SIG-M5 (cell line): ENCODE results near the gene FOXA3.
"Not testable (repeated sequence)": the region's sequence is repeated elsewhere in the genome, so short reads cannot be mapped to it uniquely, and the experiment has no call there.

Experiments used
- DNase-seq: peaks from one replicate; lab custom pipeline; 2025; lab: John Stamatoyannopoulos, UW

FOXA3 gene

DNA sequence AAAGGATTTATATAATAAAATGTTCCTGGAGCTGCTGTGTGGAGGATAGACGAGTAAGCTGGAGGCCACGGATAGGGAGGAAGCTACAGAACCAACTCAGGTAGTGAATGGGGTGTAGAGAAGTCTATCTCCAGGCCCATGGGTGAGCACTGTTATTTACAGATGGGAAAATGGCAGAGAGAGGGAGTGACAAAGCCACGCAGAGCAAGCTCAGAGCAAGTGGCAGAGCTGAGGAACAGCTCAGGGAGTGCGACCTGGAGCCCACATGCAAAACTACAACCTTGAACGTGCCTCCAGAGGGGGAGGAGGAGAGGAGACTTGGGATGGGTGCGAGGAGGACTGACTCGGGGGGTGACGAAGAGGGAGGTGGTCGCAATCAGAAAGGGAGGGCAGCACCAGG is 35.6 kb upstream of the FOXA3 start:
- no peak for DNase-seq

DNA sequence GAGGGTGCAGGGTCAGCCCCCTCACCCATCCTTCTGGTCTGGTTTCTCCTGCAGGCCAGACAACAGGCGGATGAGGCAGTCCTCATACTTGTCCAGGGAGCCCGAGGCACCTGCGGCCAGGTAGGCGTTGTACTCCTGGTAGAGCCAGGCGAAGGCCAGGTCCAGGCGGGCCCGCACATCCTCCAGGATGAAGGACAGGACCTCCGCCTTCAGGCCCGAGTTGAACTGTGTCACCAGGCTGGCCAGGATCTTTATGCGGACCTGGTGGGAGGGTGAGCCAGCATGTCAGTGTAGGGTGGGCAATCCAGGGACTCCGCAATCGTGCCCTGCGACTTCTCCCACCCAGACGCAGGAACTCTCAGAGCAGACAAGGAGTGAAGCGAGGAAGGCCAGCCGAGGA is 35.2 kb upstream of the FOXA3 start:
- DNase-seq = no peak

GRCh38 chr19:45834970-45835369 is 29.2 kb upstream of the FOXA3 start:
- no peak for DNase-seq

DNA sequence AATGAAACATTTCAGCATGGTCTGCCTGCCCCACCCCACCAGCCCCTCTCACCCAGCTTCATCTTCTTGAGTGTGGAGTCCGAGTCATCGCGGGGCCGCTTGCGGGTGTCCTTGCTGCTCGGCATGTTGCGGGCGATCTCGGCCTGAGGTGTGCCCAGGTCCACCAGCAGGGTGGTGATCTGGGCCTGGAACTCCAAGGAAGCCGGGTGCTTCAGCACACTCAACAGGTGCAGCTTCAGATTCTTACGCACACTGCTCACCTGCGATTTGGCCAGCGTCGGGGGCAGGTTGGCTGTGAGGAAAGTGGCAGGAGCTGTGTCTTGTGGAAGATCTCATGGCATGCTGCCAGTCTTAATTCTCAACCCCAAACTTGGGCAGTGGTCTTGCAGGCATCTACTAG is 21.9 kb upstream of the FOXA3 start:
- no peak for DNase-seq

GRCh38 chr19:45847663-45848062 is 16.5 kb upstream of the FOXA3 start:
- DNase-seq = no peak

DNA sequence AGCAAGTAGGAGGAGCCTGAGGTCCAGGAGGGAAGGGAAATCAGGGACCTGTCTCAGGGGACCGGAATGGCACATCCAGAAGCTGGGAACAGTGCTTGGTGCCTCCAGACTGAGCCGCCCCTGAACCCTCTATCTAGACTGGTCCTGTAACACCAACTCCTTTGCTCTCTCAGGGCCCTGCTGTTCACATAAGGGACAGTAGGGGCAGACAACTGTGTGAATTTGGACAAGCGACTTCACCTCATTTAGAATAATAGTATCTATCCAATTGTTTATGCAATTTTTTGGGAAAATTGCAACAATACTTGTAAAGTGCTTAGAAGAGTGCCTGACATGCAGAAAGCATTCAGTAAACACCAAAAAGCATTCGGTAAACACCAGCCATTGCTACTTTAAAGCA is 15.2 kb upstream of the FOXA3 start:
- DNase-seq = no peak

DNA sequence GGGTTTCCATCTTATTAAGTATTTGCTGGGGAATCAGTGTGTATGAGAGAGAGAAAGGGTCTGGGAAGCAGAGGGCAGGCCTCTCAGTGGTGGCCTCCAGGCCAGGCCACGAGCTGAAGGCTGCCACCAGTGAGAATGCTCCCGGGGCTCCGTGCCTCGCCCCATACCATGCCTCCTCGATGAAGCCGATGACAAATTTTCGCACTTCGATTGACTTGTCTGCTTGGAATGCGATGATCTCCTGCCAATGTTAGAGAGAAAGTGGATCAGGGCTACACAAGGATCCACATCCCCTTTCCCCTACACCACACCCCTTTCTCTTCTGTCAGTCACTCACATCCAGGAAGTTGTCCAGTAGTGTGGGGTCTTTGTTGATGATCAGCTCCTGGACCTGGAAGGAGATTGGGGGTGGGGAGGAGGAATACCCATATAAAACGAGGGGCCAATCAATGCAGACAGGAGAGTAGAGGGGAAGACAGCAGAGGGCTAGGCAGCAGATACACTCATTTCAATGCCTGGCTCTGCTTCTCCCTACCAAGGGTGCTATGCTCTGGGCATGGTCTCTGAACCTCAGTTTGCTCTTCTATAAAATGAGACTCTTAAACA is 11.9 kb upstream of the FOXA3 start:
- no peak for DNase-seq

- no peak for DNase-seq
Observed at GRCh38 chr19:45852983-45853382, 11.1 kb upstream of the FOXA3 start.

DNA sequence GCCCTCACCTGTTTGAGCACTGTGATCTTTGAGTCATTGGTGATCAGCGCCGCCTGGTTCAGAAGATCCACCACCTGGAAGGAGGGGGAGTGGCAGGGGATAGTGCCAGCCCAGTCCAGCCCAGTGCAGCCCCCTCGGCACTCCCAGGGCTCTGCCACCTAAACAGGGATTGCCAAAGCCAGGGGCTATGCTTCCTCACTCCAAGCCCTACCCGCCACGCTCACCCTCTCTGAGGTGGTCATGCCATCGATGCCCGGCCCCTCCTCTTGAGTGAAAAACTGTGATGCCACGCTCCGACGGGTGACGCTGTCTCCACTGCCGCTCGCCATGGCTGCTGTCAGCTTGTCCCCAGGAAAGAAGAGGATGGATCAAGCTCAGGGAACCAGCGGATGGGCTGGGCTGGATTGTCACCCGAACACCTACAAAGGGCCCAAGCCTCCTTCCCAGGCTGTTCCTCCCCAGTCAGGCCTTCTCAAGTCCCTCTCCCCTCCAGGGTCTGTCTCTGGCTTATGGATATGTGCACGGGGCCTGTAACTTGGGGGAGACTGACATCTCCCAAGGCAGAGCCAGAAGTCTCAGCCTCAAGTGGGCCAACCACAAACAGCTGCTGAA is 9.9 kb upstream of the FOXA3 start:
- DNase-seq = no peak

- no peak for DNase-seq
Observed at GRCh38 chr19:45860359-45861259, 3.5 kb upstream of the FOXA3 start.

DNA sequence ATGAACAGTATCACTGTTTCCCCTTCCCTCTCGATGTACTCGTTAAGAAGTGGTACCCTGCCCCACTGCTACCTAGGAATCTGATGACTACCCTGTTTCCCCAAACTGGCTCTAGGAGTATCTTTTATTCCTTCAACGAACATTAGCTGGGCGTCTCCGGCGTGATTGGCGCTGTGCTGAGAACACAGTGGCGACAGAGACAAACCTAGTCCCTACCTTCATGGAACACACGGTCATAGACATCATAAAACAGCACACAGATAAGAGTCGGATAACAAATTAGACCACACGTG is 1.9 kb upstream of the FOXA3 start:
- no peak for DNase-seq

- peak; percentile 85 for DNase-seq
Observed at GRCh38 chr19:45862564-45863334, 1.4 kb upstream of the FOXA3 start, which contains the start of gene SYMPK. TSS of gene SYMPK (minus strand) at chr19:45863147. CDS start at chr19:45854495, 8,652 bp downstream.

DNA sequence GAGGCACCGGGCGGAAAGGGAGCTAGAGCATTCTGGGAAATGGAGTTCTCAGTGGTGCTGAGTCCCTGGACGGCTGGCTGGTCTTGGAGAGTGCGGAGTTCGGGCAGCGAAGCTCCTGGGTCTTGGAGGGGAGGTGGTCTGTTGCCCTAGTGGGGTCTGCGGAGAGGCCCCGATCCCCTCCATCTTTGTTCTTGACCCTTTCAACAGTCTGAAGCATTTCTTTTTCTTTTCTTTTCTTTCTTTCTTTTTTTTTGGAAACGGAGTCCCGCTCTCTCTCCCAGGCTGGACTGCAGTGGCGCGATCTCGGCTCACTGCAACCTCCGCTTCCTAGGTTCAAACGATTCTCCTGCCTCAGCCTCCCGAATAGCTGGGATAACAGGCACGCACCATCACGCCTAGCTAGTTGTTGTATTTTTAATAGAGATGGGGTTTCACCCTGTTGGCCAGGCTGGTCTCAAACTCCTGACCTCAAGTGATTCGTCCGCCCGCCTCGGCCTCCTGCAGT is 739 bp upstream of the FOXA3 start:
- no peak for DNase-seq

- no peak for DNase-seq
Observed at GRCh38 chr19:45864629-45865082, 530 bp downstream of the FOXA3 start.

DNA sequence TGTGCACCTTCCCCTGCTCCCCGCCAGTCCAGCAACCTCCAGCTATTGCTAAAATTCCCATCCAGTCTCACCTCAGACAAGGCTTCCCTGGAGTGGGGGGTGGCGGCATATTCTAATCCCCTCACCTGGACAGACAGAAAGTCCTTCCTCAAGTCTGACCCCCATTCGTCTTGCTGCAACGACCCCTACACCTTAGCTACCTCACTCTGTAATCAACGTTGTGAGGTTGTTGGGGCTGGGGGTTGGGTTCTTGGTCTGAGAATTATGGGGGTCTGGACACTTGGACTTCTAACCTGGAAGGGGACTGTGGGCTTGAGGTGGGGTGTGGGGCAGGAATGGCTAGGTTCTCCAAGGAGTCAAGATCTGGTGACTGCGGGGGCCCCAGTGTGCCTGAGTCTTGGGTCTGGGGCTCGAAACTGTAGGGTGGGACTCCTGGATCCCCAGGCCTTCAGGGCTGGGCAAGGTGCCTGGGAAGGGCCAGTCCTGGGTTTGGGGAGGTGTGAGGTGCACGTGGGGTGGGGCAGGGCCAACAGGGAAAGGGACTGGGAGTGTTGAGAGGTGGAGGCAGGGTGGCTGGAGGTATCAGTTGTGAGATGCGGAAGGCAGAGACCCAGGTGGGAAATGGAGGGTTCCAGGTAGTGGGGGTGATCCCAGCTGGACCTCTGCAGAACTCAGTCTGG is 1.3 kb downstream of the FOXA3 start:
- no peak for DNase-seq

DNA sequence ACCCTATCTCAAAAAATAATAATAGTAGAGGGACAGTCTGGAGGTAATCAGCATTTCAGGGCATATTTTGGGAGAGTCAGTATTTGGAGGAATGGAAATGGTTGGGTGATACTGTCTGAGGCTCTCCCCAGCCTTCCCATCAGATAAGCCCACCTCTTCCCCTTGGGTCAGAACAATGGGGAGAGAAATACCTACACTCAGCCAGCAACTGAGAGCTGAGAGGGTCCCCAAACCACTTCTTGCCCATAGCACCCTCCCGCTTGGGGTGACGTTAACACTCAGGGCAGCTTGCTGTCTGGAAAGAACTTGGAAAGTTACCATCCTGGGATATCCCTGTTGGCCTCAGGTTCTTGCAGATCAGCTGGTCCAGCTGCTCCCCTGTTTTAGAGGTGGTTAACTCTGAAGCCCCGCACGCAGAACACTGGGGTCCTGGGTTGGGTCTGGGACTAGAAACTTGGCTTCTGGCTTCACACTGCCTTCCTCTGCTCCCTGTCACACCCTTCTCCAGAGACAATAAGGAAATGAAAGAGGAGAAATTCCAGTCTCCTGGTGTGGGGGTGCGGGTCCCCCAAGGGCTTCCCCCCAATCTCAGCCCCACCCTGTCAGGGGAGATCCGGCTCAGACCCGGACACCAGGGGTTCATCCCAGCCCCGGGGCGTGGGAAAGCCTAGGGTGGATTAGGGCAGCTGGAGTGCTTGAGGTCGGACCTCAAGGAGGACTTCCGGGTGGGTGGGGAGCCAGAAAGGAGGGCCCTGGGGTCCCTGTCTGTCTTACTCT is 2.5 kb downstream of the FOXA3 start:
- DNase-seq = no peak

DNA sequence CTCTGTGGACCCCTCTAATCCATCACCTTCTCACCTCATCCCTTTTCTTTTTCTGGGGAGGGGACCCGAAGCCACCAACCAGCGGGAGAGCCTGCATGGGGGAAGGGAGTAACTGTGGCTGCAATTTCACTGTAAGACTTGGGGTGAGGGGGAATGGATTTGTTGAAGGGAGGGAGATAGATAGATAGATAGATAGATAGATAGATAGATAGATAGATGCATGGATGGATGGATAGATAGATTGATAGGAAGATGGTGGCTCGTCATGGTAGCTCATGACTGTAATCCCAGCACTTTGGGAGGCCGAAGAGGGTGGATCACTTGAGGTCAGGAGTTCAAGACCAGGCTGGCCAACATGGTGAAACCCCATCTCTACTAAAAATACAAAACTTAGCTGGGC is 3.1 kb downstream of the FOXA3 start:
- DNase-seq = not testable (repeated sequence)

DNA sequence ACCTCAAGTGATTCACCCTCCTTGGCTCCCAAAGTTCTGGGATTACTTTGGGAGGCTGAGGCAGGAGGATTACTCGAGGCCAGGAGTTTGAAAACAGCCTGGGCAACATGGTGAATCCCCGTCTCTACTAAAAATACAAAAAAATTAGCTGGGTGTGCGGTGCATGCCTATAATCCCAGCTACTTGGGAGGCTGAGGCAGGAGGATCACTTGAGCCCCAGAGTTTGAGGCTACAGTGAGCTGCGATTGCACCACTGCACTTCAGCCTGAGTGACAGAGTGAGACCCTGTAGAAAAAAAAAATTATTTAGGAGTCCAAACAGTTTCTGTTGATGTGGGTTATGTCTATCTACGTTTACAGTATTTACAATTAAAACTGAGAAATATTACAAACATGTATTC is 6.7 kb downstream of the FOXA3 start:
- no peak for DNase-seq

DNA sequence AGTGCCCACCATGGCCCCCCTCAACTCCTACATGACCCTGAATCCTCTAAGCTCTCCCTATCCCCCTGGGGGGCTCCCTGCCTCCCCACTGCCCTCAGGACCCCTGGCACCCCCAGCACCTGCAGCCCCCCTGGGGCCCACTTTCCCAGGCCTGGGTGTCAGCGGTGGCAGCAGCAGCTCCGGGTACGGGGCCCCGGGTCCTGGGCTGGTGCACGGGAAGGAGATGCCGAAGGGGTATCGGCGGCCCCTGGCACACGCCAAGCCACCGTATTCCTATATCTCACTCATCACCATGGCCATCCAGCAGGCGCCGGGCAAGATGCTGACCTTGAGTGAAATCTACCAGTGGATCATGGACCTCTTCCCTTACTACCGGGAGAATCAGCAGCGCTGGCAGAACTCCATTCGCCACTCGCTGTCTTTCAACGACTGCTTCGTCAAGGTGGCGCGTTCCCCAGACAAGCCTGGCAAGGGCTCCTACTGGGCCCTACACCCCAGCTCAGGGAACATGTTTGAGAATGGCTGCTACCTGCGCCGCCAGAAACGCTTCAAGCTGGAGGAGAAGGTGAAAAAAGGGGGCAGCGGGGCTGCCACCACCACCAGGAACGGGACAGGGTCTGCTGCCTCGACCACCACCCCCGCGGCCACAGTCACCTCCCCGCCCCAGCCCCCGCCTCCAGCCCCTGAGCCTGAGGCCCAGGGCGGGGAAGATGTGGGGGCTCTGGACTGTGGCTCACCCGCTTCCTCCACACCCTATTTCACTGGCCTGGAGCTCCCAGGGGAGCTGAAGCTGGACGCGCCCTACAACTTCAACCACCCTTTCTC is 8.2 kb downstream of the FOXA3 start:
- DNase-seq = no peak

GRCh38 chr19:45873219-45873772 is 9.2 kb downstream of the FOXA3 start:
- DNase-seq = no peak
